ENCODE data around the gene NBAS.
"Not testable (repeated sequence)": the region's sequence is repeated elsewhere in the genome, so short reads cannot be mapped to it uniquely, and the experiment has no call there.

Gene NBAS

GRCh38 chr2:15260196-15260595 lies 300.9 kb downstream of the NBAS start:
- DNase-seq (ENCODE audit: low spot score), result no peak

GRCh38 chr2:15259356-15259756 lies 301.8 kb downstream of the NBAS start:
- DNase-seq (ENCODE audit: low spot score), result no peak

- not testable (repeated sequence) for DNase-seq (ENCODE audit: low spot score)
These were observed 302.7 kb downstream of the NBAS start for GRCh38 chr2:15258385-15258784.

GRCh38 chr2:15253835-15254286 lies 307.3 kb downstream of the NBAS start:
- no peak for DNase-seq (ENCODE audit: low spot score)

GRCh38 chr2:15253247-15253646 lies 307.9 kb downstream of the NBAS start:
- no peak for DNase-seq (ENCODE audit: low spot score)

- no peak for DNase-seq (ENCODE audit: low spot score)
These were observed 309.4 kb downstream of the NBAS start for GRCh38 chr2:15251753-15252152.

- not testable (repeated sequence) for DNase-seq (ENCODE audit: low spot score)
These were observed 310.2 kb downstream of the NBAS start for GRCh38 chr2:15250946-15251345.

- DNase-seq (ENCODE audit: low spot score), result no peak
These were observed 314.3 kb downstream of the NBAS start for GRCh38 chr2:15246870-15247269.

- DNase-seq (ENCODE audit: low spot score), result no peak
These were observed 317.4 kb downstream of the NBAS start for GRCh38 chr2:15243762-15244161.

- no peak for DNase-seq (ENCODE audit: low spot score)
These were observed 318.1 kb downstream of the NBAS start for GRCh38 chr2:15242936-15243461.

- no peak for DNase-seq (ENCODE audit: low spot score)
These were observed 319.2 kb downstream of the NBAS start for GRCh38 chr2:15241929-15242328.

GRCh38 chr2:15241201-15241600 lies 319.9 kb downstream of the NBAS start:
- DNase-seq (ENCODE audit: low spot score), result no peak

GRCh38 chr2:15238028-15238427 lies 323.1 kb downstream of the NBAS start:
- DNase-seq (ENCODE audit: low spot score), result no peak

GRCh38 chr2:15230599-15231192 lies 330.4 kb downstream of the NBAS start:
- no peak for DNase-seq (ENCODE audit: low spot score)

GRCh38 chr2:15226661-15227060 lies 334.5 kb downstream of the NBAS start:
- DNase-seq (ENCODE audit: low spot score), result no peak

- no peak for DNase-seq (ENCODE audit: low spot score)
These were observed 336.0 kb downstream of the NBAS start for GRCh38 chr2:15225131-15225530.

- no peak for DNase-seq (ENCODE audit: low spot score)
These were observed 336.5 kb downstream of the NBAS start for GRCh38 chr2:15224641-15225040.

- no peak for DNase-seq (ENCODE audit: low spot score)
These were observed 337.2 kb downstream of the NBAS start for GRCh38 chr2:15223887-15224286.

GRCh38 chr2:15222856-15223255 lies 338.3 kb downstream of the NBAS start:
- no peak for DNase-seq (ENCODE audit: low spot score)

- no peak for DNase-seq (ENCODE audit: low spot score)
These were observed 340.5 kb downstream of the NBAS start for GRCh38 chr2:15220603-15221002.

- no peak for DNase-seq (ENCODE audit: low spot score)
These were observed 342.6 kb downstream of the NBAS start for GRCh38 chr2:15218423-15219086.

GRCh38 chr2:15212249-15212648 lies 348.9 kb downstream of the NBAS start:
- no peak for DNase-seq (ENCODE audit: low spot score)

GRCh38 chr2:15210542-15210941 lies 350.6 kb downstream of the NBAS start:
- not testable (repeated sequence) for DNase-seq (ENCODE audit: low spot score)

GRCh38 chr2:15206419-15206818 lies 354.7 kb downstream of the NBAS start:
- no peak for DNase-seq (ENCODE audit: low spot score)

Data from CD4-positive, alpha-beta T cell treated with Interleukin-2 at 100 ng/mL for 4 hours (primary cell).